NCI-H345 (cell line): ENCODE measurements around the gene LPAR3.
A peak's percentile ranks its signal among the peaks of the same experiment; 100 is the strongest.
"Not testable (repeated sequence)": the region's sequence is repeated elsewhere in the genome, so short reads cannot be mapped to it uniquely, and the experiment has no call there.

ENCODE experiments used
- DNase-seq: peaks from one replicate; lab custom pipeline; 2025; lab: John Stamatoyannopoulos, UW

Gene LPAR3, protein sequence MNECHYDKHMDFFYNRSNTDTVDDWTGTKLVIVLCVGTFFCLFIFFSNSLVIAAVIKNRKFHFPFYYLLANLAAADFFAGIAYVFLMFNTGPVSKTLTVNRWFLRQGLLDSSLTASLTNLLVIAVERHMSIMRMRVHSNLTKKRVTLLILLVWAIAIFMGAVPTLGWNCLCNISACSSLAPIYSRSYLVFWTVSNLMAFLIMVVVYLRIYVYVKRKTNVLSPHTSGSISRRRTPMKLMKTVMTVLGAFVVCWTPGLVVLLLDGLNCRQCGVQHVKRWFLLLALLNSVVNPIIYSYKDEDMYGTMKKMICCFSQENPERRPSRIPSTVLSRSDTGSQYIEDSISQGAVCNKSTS

DNA sequence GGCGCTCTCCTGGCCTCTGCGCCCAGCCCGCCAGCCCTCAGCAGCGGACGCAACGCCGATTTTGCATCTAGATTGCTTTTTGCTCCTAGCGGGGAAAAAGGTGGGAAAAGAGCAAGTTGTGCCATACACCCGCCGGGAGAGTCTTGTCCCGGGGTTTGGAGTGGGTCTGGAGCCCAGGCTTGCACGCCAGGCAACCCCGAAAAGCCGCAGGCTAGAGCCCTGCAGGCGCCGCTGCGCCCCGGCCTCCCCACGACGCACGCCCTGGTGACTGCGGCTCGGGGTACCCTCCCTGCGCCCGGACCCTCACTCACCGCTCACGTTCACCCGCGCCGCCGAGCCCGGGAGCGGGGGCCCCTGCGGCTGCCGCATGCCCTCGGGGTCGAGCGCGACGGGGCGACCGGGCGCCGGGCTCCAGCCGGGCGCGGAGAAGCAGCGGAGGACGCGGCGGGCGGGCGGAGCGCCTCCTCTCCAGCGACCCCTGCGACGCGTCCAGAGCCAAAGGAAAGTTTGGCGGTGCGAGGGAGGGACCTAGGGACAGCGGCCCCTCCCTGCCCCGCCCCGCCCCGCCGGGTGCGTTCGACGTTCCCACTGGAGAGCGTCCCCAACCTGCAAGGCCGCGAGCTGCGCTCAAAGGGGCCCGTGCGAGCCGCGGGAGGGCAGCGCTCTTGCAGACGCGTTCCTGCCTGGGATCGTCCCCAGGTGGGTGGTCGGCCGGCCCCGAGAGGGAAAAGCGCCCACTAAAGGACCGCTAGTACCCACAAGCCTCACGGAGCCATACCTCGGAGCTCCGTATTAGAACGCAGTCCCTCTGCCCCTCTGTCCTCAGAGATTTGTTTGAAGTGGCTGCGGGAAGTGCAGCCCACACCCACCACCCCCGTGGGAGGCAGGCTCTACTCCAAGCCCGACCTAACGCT is at the start of gene LPAR3:
TSS of gene LPAR3 (minus strand) at position 502 of the 914 bp plus-strand sequence. CDS start 27,086 bp downstream, outside the sequence.
- peak; percentile 17 for DNase-seq

DNA sequence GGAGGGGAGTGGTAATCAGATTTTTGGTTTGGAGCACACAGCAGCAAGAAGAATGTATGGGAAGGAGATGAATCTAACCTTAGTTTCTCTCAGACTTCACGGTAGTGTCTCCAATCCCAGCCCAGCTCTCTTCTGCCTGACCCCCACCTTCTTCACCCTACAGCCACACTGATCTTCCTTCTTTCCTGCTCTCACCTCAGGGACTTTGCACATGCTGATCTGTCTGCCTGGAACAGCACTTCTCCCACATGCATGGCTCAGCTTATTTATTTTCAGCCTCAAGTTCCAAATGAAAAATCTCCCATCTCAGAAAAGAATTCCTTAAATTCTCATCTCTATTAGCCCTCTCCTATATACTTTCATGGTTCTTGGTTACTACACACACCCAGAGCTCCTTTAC is 48.8 kb upstream of the LPAR3 start:
- DNase-seq, result no peak

DNA sequence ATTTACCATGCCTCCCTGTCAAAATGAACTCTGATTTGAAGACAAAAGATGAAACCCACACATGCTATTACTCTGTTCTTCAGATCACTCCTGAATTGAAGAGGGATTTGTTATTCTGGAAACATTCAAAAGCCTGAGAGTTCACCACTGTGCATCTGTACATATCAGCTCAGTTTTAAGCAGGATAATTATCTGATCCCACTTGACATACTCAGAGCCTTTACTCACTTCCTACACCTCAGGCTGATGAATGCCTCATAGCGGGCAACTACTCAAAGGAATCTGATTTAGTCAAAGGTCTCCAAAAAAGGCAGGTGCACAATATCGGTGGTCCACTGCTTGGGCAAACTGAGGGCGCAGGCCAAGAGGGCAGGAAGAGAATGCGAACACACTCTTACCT is 47.5 kb upstream of the LPAR3 start:
- DNase-seq, result no peak

DNA sequence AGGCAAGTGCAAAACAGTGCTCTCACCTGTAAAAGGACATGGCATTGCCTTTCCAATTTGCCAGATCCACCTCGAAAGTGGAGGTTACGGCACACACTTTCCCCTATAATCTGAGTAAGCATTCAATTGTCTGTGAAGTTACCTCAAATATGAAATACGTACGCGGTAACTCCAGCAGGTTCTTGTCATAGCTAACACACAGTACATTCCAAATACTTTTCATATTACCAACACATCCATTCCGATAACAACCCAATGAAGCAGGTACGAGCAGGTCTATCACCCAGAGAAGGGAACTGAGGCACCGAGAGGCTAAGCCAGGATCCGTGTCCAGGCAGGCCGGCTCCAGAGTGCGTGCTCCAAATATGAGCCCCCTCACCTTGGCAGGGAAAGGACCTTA is 46.8 kb upstream of the LPAR3 start:
- DNase-seq, result no peak

DNA sequence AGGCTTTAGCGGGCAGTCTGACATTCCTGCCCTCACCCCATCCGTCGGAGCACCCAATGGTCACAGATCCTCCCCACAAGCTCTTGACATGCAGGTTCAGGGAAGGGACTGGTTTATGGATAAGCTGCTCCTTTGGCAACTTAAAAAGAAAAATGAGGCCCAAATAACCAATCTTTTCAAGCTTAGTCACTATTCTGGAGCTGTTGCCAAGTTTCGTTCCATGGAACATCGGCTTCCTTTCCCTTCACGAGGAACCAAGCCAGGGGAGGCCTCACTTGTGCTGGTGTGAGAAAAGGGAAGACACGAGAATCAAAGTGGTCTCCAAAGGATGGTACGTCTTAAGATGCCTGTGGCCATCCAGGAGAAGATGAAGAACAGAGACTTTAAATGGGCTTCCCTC is 46.1 kb upstream of the LPAR3 start:
- DNase-seq, result no peak

DNA sequence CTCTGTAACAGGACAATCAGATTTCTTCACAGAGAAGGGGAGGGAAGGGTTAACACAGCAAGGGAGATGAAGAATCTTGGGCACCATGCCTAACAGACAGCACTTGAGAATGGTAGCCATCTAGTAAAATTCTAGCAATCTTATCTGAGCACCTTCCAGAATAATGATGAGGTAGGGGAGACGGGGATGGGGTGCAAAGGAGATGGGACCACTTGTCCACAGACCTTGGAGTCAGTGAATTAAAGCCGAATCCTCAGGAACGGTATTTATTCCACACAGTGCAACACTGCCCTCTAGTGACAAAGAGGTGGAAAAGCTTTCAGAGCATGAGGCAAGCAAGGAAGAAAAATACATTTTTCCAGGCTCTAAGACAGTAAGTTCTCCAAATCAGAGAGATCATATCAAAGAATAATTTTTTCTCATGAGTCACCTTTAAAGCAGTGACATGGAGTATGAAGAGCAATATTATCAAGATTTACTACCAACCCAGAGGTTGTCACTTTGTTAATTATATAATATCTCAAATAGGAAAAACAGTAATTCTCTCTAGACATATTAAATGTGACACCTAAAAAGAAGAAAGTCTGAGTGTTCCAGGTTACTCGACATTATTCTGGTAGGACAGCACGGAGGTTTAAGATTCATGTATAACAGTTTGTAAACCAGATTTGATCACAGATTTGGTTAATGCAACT is 43.3 kb upstream of the LPAR3 start:
- peak; percentile 77 for DNase-seq

DNA sequence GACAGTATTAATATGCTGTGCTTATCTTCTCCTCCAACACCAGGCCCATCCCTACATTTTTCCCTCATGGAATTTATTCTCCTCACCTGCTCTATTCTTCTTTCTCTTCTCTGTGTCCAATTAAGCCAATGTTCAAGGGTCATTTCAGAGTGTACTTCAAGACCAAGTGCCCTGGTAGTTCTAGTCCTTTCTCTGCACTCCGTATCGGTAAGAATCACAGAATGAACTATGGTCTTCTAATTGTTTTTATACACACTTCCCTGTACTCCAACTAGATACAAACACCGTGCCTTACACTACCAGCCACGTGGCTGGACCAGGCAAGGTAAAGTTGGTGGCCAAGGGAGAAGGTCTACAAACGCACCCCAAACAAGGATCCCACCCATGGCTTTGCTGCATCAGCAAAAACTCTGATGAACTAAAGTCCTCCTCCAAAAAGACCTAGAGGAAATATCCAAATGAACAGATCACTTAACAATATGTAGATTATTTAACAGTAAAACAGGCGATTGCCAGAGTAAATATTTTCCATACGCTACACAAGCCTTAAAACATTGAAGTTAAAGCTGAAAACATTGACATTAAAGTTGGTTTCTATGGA is 40.1 kb upstream of the LPAR3 start:
- no peak for DNase-seq

DNA sequence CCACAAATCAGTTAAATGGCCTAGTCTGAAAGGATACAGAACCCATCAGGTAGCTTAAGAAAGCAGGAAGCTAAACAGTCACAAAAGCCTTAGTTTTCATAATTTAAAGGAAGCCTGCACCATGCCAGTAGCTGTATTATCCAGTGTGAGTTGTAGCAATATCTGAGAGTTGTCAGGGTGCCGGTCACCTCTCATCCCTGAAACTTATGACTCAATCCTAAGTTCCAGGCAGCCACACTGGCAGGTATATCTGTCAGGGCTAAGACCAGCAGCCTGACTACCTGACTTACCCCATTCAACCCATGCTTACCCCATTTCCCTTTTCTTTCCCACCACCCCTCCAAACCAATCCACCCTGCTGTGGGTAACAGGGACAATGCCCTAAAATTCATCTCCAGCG is 37.8 kb upstream of the LPAR3 start:
- no peak for DNase-seq

DNA sequence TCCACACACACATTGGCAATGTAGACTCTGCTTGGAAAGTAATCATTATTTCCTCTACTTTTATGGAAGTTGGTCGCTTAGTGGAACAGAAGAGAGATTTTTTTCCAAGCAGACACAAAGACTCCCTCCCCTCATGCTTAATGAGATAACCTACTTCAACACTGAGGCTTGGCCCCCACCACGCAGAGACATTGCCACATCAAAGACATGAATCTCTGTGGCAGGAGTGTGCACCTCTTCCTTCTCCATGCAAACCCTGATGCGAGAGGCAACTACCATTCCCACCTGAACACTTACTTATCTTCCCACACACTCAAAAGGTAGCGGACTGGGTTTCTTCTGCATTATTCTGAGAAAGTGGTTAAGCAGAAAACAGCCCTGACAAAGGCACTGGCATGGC is 37.3 kb upstream of the LPAR3 start:
- no peak for DNase-seq

DNA sequence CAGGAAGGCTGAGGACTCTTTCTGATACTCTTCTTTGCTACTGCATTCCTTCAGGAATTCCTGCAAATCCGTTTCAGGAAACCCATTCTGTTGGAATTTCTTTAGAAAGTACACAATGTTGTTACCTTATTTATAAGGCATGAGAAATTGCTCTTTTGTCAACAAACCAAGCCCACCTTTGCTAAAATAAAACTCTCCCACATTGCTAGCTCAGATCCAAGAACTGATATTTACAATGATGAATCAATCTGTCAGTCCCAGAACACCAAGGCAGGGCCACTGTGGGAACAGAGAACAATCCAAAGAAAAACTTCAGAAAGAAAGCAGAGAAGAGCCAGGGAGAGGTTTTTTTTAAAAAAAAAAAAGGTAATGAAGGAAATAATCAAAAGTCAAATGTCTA is 36.6 kb upstream of the LPAR3 start:
- no peak for DNase-seq

DNA sequence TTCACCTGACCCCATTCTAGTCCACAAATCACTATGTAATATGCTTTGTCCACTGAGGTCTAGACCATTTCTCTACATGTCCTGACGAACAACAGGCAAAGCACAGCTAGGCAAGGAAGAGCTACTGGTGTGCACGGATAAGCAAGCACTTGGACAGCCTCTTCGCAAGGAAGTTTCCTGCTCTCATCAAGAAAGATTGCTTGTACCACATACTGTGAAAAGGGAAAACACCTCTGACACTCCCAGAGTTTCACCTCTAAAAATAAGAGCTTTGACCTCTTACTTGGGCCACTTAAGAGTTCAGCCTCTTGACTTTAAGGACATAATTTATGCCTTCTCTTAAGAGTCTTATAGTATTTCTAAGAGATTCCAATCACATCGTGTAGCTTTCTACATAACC is 36.0 kb upstream of the LPAR3 start:
- DNase-seq, result no peak

DNA sequence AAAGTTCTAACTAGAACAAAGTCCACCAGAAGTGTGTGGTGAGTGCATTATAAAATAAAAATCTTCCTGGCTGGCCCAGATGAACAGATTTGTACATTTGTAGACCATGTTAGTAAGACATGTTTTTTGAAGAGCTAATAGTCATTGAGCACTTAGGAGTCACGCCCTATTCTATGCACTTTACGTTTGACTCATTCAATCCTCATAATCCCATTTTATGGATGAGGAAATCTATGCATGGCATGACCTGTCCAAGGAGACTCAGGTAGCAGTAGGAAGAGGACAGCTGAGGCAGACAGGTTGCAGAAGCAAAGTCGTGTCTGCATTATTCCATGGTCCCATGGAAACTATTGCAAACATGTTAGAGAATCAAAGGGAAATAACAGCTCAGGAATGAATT is 30.3 kb upstream of the LPAR3 start:
- no peak for DNase-seq

DNA sequence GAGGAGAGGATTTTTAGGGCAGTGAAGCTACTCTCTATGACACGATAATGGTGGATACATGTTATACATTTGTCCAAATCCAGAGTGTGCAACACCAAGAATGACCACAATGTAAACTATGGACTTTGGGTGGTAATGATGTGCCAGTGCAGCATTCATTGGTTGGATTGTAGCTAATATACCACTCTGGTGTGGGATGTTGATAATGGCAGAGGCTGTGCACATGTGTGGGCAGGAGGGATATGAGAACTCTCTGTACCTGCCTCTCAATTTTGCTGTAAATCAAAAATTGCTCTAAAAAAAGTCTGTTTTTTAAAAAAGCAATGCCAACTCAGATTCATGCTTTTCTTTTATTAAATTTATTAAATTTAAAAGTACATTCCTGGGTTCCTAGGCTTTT is 27.2 kb upstream of the LPAR3 start:
- DNase-seq, result no peak

DNA sequence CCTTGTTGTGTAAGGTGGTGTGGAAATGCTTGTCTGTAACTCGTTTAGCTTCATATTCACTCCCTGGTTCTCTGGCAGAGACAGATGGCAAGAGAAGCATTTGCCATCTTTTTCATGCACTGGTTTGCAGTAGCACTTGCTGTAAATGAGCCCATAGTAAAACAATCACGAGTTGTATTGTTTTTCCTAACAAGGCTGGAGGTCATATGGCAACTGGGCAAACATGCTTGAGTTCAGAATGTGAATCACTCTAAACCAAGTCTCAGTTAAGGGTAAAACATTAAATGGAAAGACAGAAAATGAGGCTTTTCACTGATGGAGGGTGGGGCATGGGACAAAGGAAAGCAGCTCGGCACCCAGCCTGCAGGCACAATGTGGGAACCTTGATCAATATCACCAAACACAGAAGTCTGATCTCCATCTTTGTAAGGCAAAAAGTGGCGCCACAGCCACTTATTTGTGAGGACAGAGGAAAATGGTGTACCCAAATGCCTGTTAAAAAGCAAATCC is 26.5 kb upstream of the LPAR3 start:
- no peak for DNase-seq

DNA sequence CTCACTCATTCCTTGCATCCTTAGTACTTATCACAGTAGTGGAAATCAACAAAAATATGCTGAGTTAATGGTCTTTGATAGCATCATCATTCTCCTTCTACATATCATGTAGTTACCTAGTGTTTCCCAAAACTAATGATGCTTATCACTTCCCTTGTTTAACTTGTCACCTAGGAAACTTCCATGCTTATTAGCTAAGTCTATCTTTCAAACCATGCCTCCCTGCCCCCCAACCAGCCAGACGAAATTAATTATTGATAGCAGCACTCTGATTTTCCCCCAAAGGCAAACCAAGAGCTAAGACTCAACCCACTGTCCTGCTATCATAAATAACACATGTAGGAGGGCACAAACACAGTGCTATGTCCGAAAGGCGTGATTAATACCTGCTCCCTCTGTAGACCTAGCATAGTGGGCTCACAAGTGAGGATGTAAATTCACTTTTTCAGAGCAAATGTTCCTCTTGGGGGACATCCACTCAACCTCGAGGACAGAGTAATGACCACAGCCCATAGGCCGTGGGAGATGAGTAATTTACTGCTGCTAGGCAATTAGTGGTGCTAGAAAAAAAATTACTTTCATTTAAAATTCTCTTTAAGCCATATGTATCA is 25.8 kb upstream of the LPAR3 start:
- no peak for DNase-seq

DNA sequence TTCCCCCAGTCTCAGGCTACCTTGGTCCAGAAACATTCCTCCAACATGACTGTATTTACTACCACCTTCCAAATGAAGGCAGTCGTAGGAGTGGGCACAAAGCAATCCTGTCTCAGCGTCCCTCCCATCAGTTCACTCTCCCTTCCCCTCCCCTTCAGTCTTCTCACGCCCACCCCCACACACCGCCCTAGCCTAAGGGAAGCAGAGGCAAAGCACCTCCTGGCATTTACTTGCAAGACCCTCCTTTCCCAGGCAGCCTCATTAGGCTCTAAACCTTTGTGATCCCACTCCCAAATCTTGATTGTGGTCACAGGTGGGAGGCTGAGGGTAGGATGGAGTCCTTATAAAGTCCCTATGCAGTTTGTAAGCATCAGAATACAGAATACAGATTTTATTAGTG is 23.9 kb upstream of the LPAR3 start:
- DNase-seq, result no peak

DNA sequence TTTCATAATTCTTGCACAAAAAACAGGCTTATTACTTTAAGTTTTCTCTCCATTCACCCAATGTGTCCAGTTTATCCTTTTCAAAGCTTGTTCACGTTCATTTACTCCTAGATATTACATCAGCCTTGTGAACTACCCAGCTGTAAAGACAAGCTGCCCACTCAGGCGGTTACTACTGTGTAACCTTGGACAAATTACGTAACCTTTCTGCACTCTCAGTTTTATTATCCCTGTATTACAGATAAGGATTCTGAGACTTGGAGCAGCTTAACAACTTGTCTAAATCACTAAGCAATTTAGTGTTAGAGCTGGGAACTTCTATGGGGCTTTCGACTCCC is 20.5 kb upstream of the LPAR3 start:
- DNase-seq, result no peak

DNA sequence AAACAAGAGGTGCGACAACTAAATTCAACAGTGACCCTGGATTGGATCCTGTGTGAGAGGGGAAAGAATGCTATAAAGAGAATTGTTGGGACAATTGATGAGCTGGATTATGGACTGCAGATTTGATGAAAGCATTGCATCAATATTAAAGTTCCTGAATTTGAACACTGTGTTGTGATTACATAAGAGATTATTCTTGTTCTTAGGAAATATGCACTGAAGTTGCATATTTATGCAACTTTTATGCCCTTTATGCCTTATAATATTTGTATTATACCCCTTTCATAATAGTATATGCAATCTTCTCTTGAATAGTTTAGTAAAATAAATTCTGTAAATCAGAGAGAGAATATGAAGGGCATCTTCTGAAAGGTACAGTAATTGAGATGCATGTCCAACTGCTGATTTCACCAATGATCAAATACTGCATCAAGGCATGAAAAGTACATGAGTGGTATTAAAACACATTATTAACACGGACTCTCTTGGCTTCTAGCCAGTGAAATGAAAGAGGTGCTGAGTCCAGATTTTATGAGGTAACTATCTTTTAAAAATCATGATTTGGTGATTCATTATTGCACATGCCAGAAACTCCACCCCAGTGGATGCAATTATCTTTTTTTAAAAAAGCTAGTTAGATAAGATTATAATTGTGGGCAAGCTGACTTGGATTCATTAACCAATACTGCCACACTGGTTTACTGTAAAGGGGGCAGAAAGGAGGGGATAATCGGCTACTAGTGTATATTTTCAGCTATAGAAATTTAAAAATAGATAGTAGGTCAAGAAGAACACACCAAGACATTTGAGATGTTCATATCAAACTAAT is 19.9 kb upstream of the LPAR3 start:
- DNase-seq, result no peak

DNA sequence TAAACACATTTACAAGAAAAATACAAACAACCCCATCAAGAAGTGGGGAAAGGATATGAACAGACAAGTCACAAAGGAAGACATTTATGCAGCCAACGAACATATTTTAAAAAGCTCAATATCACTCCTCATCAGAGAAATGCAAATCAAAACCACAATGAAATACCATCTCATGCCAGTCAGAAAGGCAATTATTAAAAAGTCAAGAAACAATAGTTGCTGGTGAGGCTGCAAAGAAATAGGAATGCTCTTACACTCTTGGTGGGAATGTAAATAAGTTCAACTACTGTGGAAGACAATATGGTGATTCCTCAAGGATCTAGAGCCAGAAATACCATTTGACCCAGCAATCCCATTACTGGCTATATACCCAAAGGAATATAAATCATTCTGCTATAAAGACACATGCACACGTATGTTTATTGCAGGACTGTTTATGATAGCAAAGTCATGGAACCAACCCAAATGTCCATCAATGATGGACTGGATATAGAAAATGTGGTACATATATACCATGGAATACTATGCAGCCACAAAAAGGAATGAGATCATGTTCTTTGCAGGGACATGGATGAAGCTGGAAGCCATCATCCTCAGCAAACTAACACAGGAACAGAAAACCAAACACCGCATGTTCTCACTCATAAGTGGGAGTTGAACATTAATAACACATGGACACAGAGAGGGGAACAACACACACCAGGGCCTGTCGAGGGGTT is 15.9 kb upstream of the LPAR3 start:
- not testable (repeated sequence) for DNase-seq
